H1 (cell line): ENCODE data around the gene APOC3.

Experiments used
- BCL11A ChIP-seq, 2 experiments: IDR thresholded peaks; one replicate each; pipeline ENCODE4 v1.6.1; 2011; ENCODE audit warnings: low read depth in 2 of 2, low read length in 2 of 2, mild to moderate bottlenecking in 2 of 2
- CHD2 ChIP-seq: IDR thresholded peaks from 2 replicates; pipeline ENCODE4 v1.6.1; 2012; ENCODE audit warnings: low read length, improper control_type of control experiment
- CREB1 ChIP-seq: IDR thresholded peaks from 2 replicates; pipeline ENCODE4 v1.6.1; 2012; ENCODE audit warnings: inconsistent platforms
- EGR1 ChIP-seq: IDR thresholded peaks from 2 replicates; pipeline ENCODE4 v1.6.1; 2011; ENCODE audit warnings: low read depth, low read length, borderline replicate concordance
- FOSL1 ChIP-seq: IDR thresholded peaks from 2 replicates; pipeline ENCODE4 v1.6.1; 2011; ENCODE audit warnings: mild to moderate bottlenecking, low read depth, low read length, moderate library complexity; ENCODE audit not compliant: insufficient read depth
- GTF2F1 ChIP-seq: IDR thresholded peaks from 2 replicates; pipeline ENCODE4 v1.6.1; 2012; ENCODE audit warnings: low read depth, low read length, improper control_type of control experiment, borderline replicate concordance
- NRF1 ChIP-seq: IDR thresholded peaks from 2 replicates; pipeline ENCODE4 v1.6.1; 2011; ENCODE audit warnings: mild to moderate bottlenecking, low read depth, low read length, improper control_type of control experiment
- POU5F1 ChIP-seq: IDR thresholded peaks from 2 replicates; pipeline ENCODE4 v1.6.1; 2011; ENCODE audit warnings: low read depth, mild to moderate bottlenecking, low read length, moderate library complexity
- YY1 ChIP-seq: IDR thresholded peaks from 2 replicates; pipeline ENCODE4 v1.6.1; 2011; ENCODE audit warnings: low read depth, mild to moderate bottlenecking, low read length
- TF ChIP-seq, protein P1 (sequence below), 3 experiments: IDR thresholded peaks; 1 replicate in 2 of 3; 2 replicates in 1 of 3; pipeline versions ENCODE4 v1.5.1 to v1.6.1; 2011; ENCODE audit warnings: low read length in 3 of 3, mild to moderate bottlenecking in 3 of 3, inconsistent platforms in 2 of 3, low read depth in 1 of 3, moderate library complexity in 1 of 3; ENCODE audit not compliant: insufficient read depth in 1 of 3; ENCODE audit errors: control extremely low read depth in 1 of 3

DNA sequence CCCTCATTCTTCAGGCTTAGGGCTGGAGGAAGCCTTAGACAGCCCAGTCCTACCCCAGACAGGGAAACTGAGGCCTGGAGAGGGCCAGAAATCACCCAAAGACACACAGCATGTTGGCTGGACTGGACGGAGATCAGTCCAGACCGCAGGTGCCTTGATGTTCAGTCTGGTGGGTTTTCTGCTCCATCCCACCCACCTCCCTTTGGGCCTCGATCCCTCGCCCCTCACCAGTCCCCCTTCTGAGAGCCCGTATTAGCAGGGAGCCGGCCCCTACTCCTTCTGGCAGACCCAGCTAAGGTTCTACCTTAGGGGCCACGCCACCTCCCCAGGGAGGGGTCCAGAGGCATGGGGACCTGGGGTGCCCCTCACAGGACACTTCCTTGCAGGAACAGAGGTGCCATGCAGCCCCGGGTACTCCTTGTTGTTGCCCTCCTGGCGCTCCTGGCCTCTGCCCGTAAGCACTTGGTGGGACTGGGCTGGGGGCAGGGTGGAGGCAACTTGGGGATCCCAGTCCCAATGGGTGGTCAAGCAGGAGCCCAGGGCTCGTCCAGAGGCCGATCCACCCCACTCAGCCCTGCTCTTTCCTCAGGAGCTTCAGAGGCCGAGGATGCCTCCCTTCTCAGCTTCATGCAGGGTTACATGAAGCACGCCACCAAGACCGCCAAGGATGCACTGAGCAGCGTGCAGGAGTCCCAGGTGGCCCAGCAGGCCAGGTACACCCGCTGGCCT is 641 bp downstream of the APOC3 start:
- TF ChIP-seq, protein P1, sequence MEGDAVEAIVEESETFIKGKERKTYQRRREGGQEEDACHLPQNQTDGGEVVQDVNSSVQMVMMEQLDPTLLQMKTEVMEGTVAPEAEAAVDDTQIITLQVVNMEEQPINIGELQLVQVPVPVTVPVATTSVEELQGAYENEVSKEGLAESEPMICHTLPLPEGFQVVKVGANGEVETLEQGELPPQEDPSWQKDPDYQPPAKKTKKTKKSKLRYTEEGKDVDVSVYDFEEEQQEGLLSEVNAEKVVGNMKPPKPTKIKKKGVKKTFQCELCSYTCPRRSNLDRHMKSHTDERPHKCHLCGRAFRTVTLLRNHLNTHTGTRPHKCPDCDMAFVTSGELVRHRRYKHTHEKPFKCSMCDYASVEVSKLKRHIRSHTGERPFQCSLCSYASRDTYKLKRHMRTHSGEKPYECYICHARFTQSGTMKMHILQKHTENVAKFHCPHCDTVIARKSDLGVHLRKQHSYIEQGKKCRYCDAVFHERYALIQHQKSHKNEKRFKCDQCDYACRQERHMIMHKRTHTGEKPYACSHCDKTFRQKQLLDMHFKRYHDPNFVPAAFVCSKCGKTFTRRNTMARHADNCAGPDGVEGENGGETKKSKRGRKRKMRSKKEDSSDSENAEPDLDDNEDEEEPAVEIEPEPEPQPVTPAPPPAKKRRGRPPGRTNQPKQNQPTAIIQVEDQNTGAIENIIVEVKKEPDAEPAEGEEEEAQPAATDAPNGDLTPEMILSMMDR (IDR thresholded peaks at IDR 0.05; ENCODE audit: control extremely low read depth in 1 of 3, insufficient read depth in 1 of 3, low read depth in 1 of 3, low read length in 3 of 3) = no peak
- TF ChIP-seq CREB1 (no peak), BCL11A (IDR thresholded peaks at IDR 0.05; ENCODE audit: low read depth in 2 of 2, low read length in 2 of 2) (no peak), GTF2F1 (no peak), YY1 (no peak), FOSL1 (no peak), EGR1 (no peak), CHD2 (no peak), POU5F1 (no peak), NRF1 (no peak)
